ENCODE measurements around the gene SETD1A.
"Not testable (repeated sequence)": the region's sequence is repeated elsewhere in the genome, so short reads cannot be mapped to it uniquely, and the experiment has no call there.

SETD1A gene

GRCh38 chr16:31008149-31008548 is 50.6 kb downstream of the SETD1A start:
- no peak overlapping the region for H3K27ac Mint-ChIP-seq
- peaks cover 26% of the 10 kb centered on the region for H3K4me1 Mint-ChIP-seq (ENCODE audit: low read depth)
- H3K4me3 Mint-ChIP-seq, result no peak overlapping the region
- H3K9me3 Mint-ChIP-seq, result peaks cover 3% of the 10 kb centered on the region
- intact Hi-C loops (cut with micrococcal nuclease), result no loop called here
- peaks cover 62% of the 10 kb centered on the region for H3K27me3 Mint-ChIP-seq
- H3K36me3 Mint-ChIP-seq (ENCODE audit: low read depth), result no peaks in the 10 kb centered on the region

GRCh38 chr16:31008551-31008950 is 51.0 kb downstream of the SETD1A start:
- Mint-ChIP-seq H3K36me3 (ENCODE audit: low read depth) (no peaks in the 10 kb centered on the region), H3K9me3 (peaks cover 7% of the 10 kb centered on the region), H3K4me3 (no peak overlapping the region), H3K27me3 (peaks cover 65% of the 10 kb centered on the region), H3K4me1 (ENCODE audit: low read depth) (peaks cover 30% of the 10 kb centered on the region), H3K27ac (no peak overlapping the region)
- intact Hi-C loops (cut with micrococcal nuclease), result no loop called here

GRCh38 chr16:31009120-31009519 is 51.6 kb downstream of the SETD1A start:
- H3K4me3 Mint-ChIP-seq, result no peak overlapping the region
- no peak overlapping the region for H3K27ac Mint-ChIP-seq
- peaks cover 10% of the 10 kb centered on the region for H3K9me3 Mint-ChIP-seq
- intact Hi-C loops (cut with micrococcal nuclease), result no loop called here
- H3K4me1 Mint-ChIP-seq (ENCODE audit: low read depth), result peaks cover 32% of the 10 kb centered on the region
- no peaks in the 10 kb centered on the region for H3K36me3 Mint-ChIP-seq (ENCODE audit: low read depth)
- peaks cover 65% of the 10 kb centered on the region for H3K27me3 Mint-ChIP-seq

- Mint-ChIP-seq H3K27me3 (peaks cover 66% of the 10 kb centered on the region), H3K27ac (peak overlapping the region; percentile 29), H3K4me3 (no peak overlapping the region), H3K9me3 (peaks cover 10% of the 10 kb centered on the region), H3K36me3 (ENCODE audit: low read depth) (no peaks in the 10 kb centered on the region), H3K4me1 (ENCODE audit: low read depth) (peaks cover 32% of the 10 kb centered on the region)
- intact Hi-C loops (cut with micrococcal nuclease), result no loop called here
Measured at GRCh38 chr16:31009894-31010584, 52.5 kb downstream of the SETD1A start.

DNA sequence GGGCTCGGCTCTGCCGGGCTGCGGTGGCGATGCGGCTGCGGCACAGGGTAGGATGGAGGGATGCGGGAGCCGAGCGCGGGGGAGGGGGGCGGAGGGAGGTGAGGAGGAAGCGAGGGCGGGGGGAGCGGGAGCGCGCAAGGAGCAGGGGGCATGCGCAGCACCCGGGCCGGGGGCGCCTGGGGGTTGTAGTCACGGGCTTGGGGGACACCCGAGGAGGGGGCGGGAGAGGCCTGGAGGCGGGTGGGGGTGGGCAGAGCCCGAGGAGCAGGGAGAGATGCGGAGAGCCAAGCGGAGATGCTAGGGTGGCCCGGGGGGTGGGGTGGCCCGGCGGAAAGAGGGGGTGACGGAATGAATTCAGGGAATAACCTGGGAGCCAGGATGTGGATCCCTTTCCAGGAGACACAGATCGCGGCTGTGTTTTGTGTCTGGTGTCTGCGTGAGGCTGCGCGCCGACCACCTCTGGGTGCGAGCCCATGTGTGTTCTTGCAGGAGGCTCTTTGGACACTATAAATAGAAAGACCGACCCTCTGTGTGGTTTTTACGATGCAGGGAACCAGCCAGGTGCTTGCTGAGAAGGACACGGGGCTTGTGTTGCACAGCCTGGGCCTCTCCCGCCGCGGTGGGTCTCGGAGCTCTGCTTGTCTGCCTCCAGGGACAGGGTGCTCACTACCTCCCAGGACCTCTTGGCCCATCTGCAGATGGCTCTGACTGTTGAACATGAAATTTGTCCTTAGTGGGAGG is 53.2 kb downstream of the SETD1A start, which contains the start of gene STX1B:
Gene STX1B, minus strand, starts transcription at position 54 of the 741 bp plus-strand sequence. CDS start 242 bp downstream, outside the sequence.
- Mint-ChIP-seq H3K9me3 (peaks cover 10% of the 10 kb centered on the region), H3K36me3 (ENCODE audit: low read depth) (no peaks in the 10 kb centered on the region), H3K4me1 (ENCODE audit: low read depth) (peaks cover 29% of the 10 kb centered on the region), H3K4me3 (no peak within 1 kb of the TSS), H3K27me3 (peaks cover 69% of the 10 kb centered on the region), H3K27ac (peak within 1 kb of the TSS; percentile 29)
- intact Hi-C loops (cut with micrococcal nuclease), result no loop called here

- H3K4me3 Mint-ChIP-seq; H3K9me3 Mint-ChIP-seq; intact Hi-C loops (cut with micrococcal nuclease); H3K36me3 Mint-ChIP-seq (ENCODE audit: low read depth); H3K27ac Mint-ChIP-seq: not testable (repeated sequence)
- peaks cover 28% of the 10 kb centered on the region for H3K4me1 Mint-ChIP-seq (ENCODE audit: low read depth)
- peaks cover 65% of the 10 kb centered on the region for H3K27me3 Mint-ChIP-seq
Measured at GRCh38 chr16:31011815-31012214, 54.3 kb downstream of the SETD1A start.

- not testable (repeated sequence) for H3K9me3 Mint-ChIP-seq, H3K27ac Mint-ChIP-seq
Measured at GRCh38 chr16:31013292-31013691, 55.7 kb downstream of the SETD1A start.

GRCh38 chr16:31016018-31016417 is 58.5 kb downstream of the SETD1A start:
- peaks cover 10% of the 10 kb centered on the region for H3K9me3 Mint-ChIP-seq
- peaks cover 32% of the 10 kb centered on the region for H3K27me3 Mint-ChIP-seq
- intact Hi-C loops (cut with micrococcal nuclease), result no loop called here
- H3K4me1 Mint-ChIP-seq (ENCODE audit: low read depth), result peaks cover 13% of the 10 kb centered on the region
- H3K36me3 Mint-ChIP-seq (ENCODE audit: low read depth), result no peaks in the 10 kb centered on the region
- H3K4me3 Mint-ChIP-seq, result no peak overlapping the region
- no peak overlapping the region for H3K27ac Mint-ChIP-seq

More at GRCh38 chr16:31013292-31013691, 55.7 kb downstream of the SETD1A start:
- Mint-ChIP-seq H3K27me3 (peaks cover 54% of the 10 kb centered on the region), H3K4me1 (ENCODE audit: low read depth) (peaks cover 28% of the 10 kb centered on the region)
- H3K4me3 Mint-ChIP-seq; intact Hi-C loops (cut with micrococcal nuclease); H3K36me3 Mint-ChIP-seq (ENCODE audit: low read depth): not testable (repeated sequence)

- H3K27ac Mint-ChIP-seq; H3K4me3 Mint-ChIP-seq; H3K9me3 Mint-ChIP-seq; H3K4me1 Mint-ChIP-seq (ENCODE audit: low read depth); intact Hi-C loops (cut with micrococcal nuclease); H3K36me3 Mint-ChIP-seq (ENCODE audit: low read depth): not testable (repeated sequence)
- peaks cover 18% of the 10 kb centered on the region for H3K27me3 Mint-ChIP-seq
Measured at GRCh38 chr16:31017756-31018155, 60.2 kb downstream of the SETD1A start.

DNA sequence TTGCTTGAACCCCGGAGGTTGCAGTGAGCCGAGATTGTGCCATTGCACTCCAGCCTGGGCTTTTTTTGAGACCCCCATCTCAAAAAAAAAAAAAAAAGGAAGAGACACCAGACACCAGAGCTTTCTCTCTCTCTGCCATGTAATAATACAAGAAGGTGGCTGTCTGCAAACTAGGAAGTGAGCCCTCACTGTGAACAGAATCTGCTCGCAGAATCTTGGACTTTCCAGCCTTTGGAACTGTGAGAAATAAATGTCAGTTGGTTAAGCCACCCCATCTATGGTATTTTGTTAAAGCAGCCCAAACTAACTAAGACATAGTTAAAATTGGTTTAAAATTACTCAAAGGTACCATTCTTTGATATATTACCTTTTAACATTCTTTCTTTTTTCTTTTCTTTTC is 63.0 kb downstream of the SETD1A start:
- Mint-ChIP-seq H3K27me3 (peaks cover 6% of the 10 kb centered on the region), H3K4me1 (ENCODE audit: low read depth) (peaks cover 9% of the 10 kb centered on the region), H3K27ac (no peak overlapping the region), H3K36me3 (ENCODE audit: low read depth) (no peaks in the 10 kb centered on the region), H3K4me3 (no peak overlapping the region), H3K9me3 (no peaks in the 10 kb centered on the region)
- intact Hi-C loops (cut with micrococcal nuclease), result no loop called here

GRCh38 chr16:31022544-31023251 is 65.1 kb downstream of the SETD1A start:
- no peak overlapping the region for H3K27ac Mint-ChIP-seq
- H3K36me3 Mint-ChIP-seq (ENCODE audit: low read depth), result no peaks in the 10 kb centered on the region
- no peaks in the 10 kb centered on the region for H3K9me3 Mint-ChIP-seq
- H3K4me1 Mint-ChIP-seq (ENCODE audit: low read depth), result peaks cover 16% of the 10 kb centered on the region
- H3K27me3 Mint-ChIP-seq, result no peaks in the 10 kb centered on the region
- H3K4me3 Mint-ChIP-seq, result no peak overlapping the region
- intact Hi-C loops (cut with micrococcal nuclease), result no loop called here

DNA sequence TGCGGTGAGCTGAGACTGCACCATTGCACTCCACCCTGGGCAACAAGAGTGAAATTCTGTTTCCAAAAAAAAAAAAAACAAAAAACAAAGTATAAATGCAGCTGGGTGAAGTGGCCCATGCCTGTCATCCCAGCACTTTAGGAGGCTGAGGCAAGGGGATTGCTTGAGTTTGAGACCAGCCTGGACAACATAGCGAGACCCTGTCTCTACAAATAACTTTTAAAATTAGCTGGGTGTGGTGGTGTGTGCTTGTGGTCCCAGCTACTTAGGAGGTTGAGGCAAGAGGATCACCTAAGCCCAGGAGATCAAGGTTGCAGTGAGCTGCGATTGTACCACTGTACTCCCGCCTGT is 65.7 kb downstream of the SETD1A start:
- Mint-ChIP-seq H3K27me3 (no peaks in the 10 kb centered on the region), H3K36me3 (ENCODE audit: low read depth) (no peaks in the 10 kb centered on the region), H3K9me3 (no peaks in the 10 kb centered on the region), H3K4me3 (no peak overlapping the region), H3K4me1 (ENCODE audit: low read depth) (peaks cover 16% of the 10 kb centered on the region), H3K27ac (no peak overlapping the region)
- intact Hi-C loops (cut with micrococcal nuclease), result no loop called here

DNA sequence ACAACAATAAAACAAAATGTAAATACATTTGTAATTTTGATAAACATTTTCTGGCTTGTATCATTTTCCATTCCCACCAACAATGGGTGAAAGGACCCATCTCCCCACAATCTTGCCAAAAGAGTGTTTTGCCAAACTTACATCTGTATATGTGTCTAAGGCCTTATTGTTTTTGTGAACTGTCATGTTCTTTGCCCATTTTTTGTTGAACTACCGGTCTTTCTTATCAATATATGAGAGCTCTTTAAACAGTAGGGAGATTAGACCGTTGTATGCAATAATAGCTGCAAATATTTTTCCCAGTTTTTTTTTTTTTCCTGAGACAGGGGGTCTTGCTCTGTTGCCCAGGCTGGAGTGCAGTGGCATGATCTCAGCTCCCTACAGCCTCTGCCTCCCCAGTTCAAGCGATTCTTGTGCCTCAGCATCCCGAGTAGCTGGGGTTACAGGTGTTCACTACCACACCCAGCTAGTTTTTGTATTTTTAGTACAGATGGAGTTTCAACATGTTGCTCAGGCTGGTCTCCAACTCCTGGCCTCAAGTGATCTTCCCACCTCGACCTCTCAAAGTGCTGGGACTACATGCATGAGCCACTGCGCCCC is 66.2 kb downstream of the SETD1A start:
- Mint-ChIP-seq H3K27me3 (no peaks in the 10 kb centered on the region), H3K9me3 (no peaks in the 10 kb centered on the region), H3K36me3 (ENCODE audit: low read depth) (no peaks in the 10 kb centered on the region), H3K4me1 (ENCODE audit: low read depth) (peaks cover 16% of the 10 kb centered on the region), H3K27ac (no peak overlapping the region), H3K4me3 (no peak overlapping the region)
- intact Hi-C loops (cut with micrococcal nuclease), result no loop called here

- no peaks in the 10 kb centered on the region for H3K9me3 Mint-ChIP-seq
- H3K27ac Mint-ChIP-seq, result peak overlapping the region; percentile 43
- no peak overlapping the region for H3K4me3 Mint-ChIP-seq
- H3K36me3 Mint-ChIP-seq (ENCODE audit: low read depth), result no peaks in the 10 kb centered on the region
- H3K4me1 Mint-ChIP-seq (ENCODE audit: low read depth), result peaks cover 30% of the 10 kb centered on the region
- no peaks in the 10 kb centered on the region for H3K27me3 Mint-ChIP-seq
- intact Hi-C loops (cut with micrococcal nuclease), result no loop called here
Measured at GRCh38 chr16:31025339-31025738, 67.8 kb downstream of the SETD1A start.

All from dendritic cell treated with granulocyte-macrophage colony-stimulating factor and Interleukin-4, amounts not matched to agents 40 ng/mL and 50 ng/mL, for 4 days (primary cell).